ENCODE measurements around the gene NGFR.

The NGFR gene

GRCh38 chr17:49518346-49519078 lies 23.4 kb downstream of the NGFR start:
- no peak for DNase-seq (ENCODE audit: low spot score)

- no peak for DNase-seq (ENCODE audit: low spot score)
Observed at GRCh38 chr17:49519781-49520180, 24.7 kb downstream of the NGFR start.

GRCh38 chr17:49520386-49521087 lies 25.4 kb downstream of the NGFR start:
- no peak for DNase-seq (ENCODE audit: low spot score)

GRCh38 chr17:49521088-49521450 lies 26.0 kb downstream of the NGFR start:
- DNase-seq (ENCODE audit: low spot score): no peak

GRCh38 chr17:49521471-49522356 lies 26.6 kb downstream of the NGFR start:
- DNase-seq (ENCODE audit: low spot score): no peak

- DNase-seq (ENCODE audit: low spot score): no peak
Observed at GRCh38 chr17:49522357-49522890, 27.3 kb downstream of the NGFR start.

- DNase-seq (ENCODE audit: low spot score): no peak
Observed at GRCh38 chr17:49523196-49523595, 28.1 kb downstream of the NGFR start.

- DNase-seq (ENCODE audit: low spot score): no peak
Observed at GRCh38 chr17:49523706-49524472, 28.8 kb downstream of the NGFR start.

- no peak for DNase-seq (ENCODE audit: low spot score)
Observed at GRCh38 chr17:49524473-49525359, 29.6 kb downstream of the NGFR start.

- no peak for DNase-seq (ENCODE audit: low spot score)
Observed at GRCh38 chr17:49525831-49526741, 31.0 kb downstream of the NGFR start.

- no peak for DNase-seq (ENCODE audit: low spot score)
Observed at GRCh38 chr17:49527927-49528651, 33.0 kb downstream of the NGFR start.

GRCh38 chr17:49528966-49529365 lies 33.9 kb downstream of the NGFR start:
- no peak for DNase-seq (ENCODE audit: low spot score)

- DNase-seq (ENCODE audit: low spot score): no peak
Observed at GRCh38 chr17:49530118-49530517, 35.0 kb downstream of the NGFR start.

GRCh38 chr17:49543860-49544259 lies 48.8 kb downstream of the NGFR start:
- DNase-seq (ENCODE audit: low spot score): no peak

- DNase-seq (ENCODE audit: low spot score): no peak
Observed at GRCh38 chr17:49545007-49545660, 50.0 kb downstream of the NGFR start.

GRCh38 chr17:49545806-49546545 lies 50.9 kb downstream of the NGFR start:
- no peak for DNase-seq (ENCODE audit: low spot score)

All from globus pallidus (tissue), 1 donor.